Measurements from ENCODE around the gene ATP9A.

- no peak for TF ChIP-seq POLR2A (IDR thresholded peaks at IDR 0.05)
- TF ChIP-seq POLR2AphosphoS5 (IDR thresholded peaks at IDR 0.05), result no peak
- TF ChIP-seq CTCF (IDR thresholded peaks at IDR 0.05), result no peak
- TF ChIP-seq EP300 (IDR thresholded peaks at IDR 0.05), result no peak
Observed at GRCh38 chr20:51735728-51736600, 32.2 kb downstream of the ATP9A start.
